ENCODE measurements around the gene SDCCAG8. TPM values are rescaled to one million over a fixed set of nuclear protein-coding genes. Genes with fewer than 3 reads are reported as not detected.
A peak's percentile ranks its signal among the peaks of the same experiment; 100 is the strongest.

The SDCCAG8 gene
- total and polyA plus RNA-seq, 4 donors: 25.4 to 96.7 (median 48.2) TPM

GRCh38 chr1:243345205-243345604 is 89.4 kb downstream of the SDCCAG8 start:
- H3K9ac ChIP-seq (ENCODE audit: insufficient read depth in 1 of 2, low read length in 2 of 2): no peak overlapping the region
- no peak for TF ChIP-seq CTCF (IDR thresholded peaks at IDR 0.05; ENCODE audit: control extremely low read depth, extremely low read depth)
- H3K9me3 ChIP-seq (ENCODE audit: control insufficient read depth in 4 of 4, insufficient read depth in 3 of 4, low read length in 3 of 4): no peaks in the 10 kb centered on the region
- ATAC-seq (ENCODE audit: insufficient read depth, low FRiP score) (no peak), DNase-seq (peak in 2 of 3 donors; percentile 24 to 26)
- WGBS, 2 donors: 75 to 88% methylated on average over 1 of the region's 1 CpG
- H3K4me1 ChIP-seq (ENCODE audit: control insufficient read depth in 5 of 5, insufficient read depth in 5 of 5, low read length in 5 of 5): no peaks in the 10 kb centered on the region
- H3K27me3 ChIP-seq (ENCODE audit: control insufficient read depth in 3 of 3, insufficient read depth in 3 of 3, low read length in 2 of 3): no peaks in the 10 kb centered on the region
- H3K36me3 ChIP-seq (ENCODE audit: control insufficient read depth in 4 of 4, insufficient read depth in 4 of 4, low read length in 4 of 4): peaks cover 0 to 7% (median 5%) of the 10 kb centered on the region in 4 donors
- H3K4me3 ChIP-seq: no peak overlapping the region
- H3K27ac ChIP-seq (ENCODE audit: low read depth in 1 of 2, low read length in 1 of 2): no peak overlapping the region

- Histone ChIP-seq H3K9me3 (ENCODE audit: control insufficient read depth in 4 of 4, insufficient read depth in 3 of 4, low read length in 3 of 4) (no peaks in the 10 kb centered on the region), H3K4me1 (ENCODE audit: control insufficient read depth in 5 of 5, insufficient read depth in 5 of 5, low read length in 5 of 5) (no peaks in the 10 kb centered on the region), H3K4me3 (no peak overlapping the region), H3K9ac (ENCODE audit: insufficient read depth in 1 of 2, low read length in 2 of 2) (no peak overlapping the region), H3K27ac (ENCODE audit: low read depth in 1 of 2, low read length in 1 of 2) (no peak overlapping the region), H3K36me3 (ENCODE audit: control insufficient read depth in 4 of 4, insufficient read depth in 4 of 4, low read length in 4 of 4) (peaks cover 0 to 7% (median 3%) of the 10 kb centered on the region in 4 donors), H3K27me3 (ENCODE audit: control insufficient read depth in 3 of 3, insufficient read depth in 3 of 3, low read length in 2 of 3) (no peaks in the 10 kb centered on the region)
- ATAC-seq (ENCODE audit: insufficient read depth, low FRiP score) (no peak), DNase-seq (no peak)
- no peak for TF ChIP-seq CTCF (IDR thresholded peaks at IDR 0.05; ENCODE audit: control extremely low read depth, extremely low read depth)
- 86 to 94% methylated on average over 3 of the region's 3 CpGs for WGBS, 2 donors
Measured at GRCh38 chr1:243346016-243346415, 90.2 kb downstream of the SDCCAG8 start.

GRCh38 chr1:243346468-243346867 is 90.6 kb downstream of the SDCCAG8 start:
- no peak for DNase-seq
- Histone ChIP-seq H3K36me3 (ENCODE audit: control insufficient read depth in 4 of 4, insufficient read depth in 4 of 4, low read length in 4 of 4) (peaks cover 0 to 9% (median 3%) of the 10 kb centered on the region in 4 donors), H3K9me3 (ENCODE audit: control insufficient read depth in 4 of 4, insufficient read depth in 3 of 4, low read length in 3 of 4) (no peaks in the 10 kb centered on the region), H3K4me1 (ENCODE audit: control insufficient read depth in 5 of 5, insufficient read depth in 5 of 5, low read length in 5 of 5) (no peaks in the 10 kb centered on the region), H3K27me3 (ENCODE audit: control insufficient read depth in 3 of 3, insufficient read depth in 3 of 3, low read length in 2 of 3) (no peaks in the 10 kb centered on the region), H3K4me3 (no peak overlapping the region), H3K27ac (ENCODE audit: low read depth in 1 of 2, low read length in 1 of 2) (no peak overlapping the region), H3K9ac (ENCODE audit: insufficient read depth in 1 of 2, low read length in 2 of 2) (no peak overlapping the region)
- WGBS, 2 donors: 92 to 99% methylated on average over 3 of the region's 3 CpGs
- ATAC-seq (ENCODE audit: insufficient read depth, low FRiP score): no peak
- TF ChIP-seq CTCF (IDR thresholded peaks at IDR 0.05; ENCODE audit: control extremely low read depth, extremely low read depth): no peak

- no peaks in the 10 kb centered on the region for H3K27me3 ChIP-seq (ENCODE audit: control insufficient read depth in 3 of 3, insufficient read depth in 3 of 3, low read length in 2 of 3)
- H3K4me3 ChIP-seq: no peak overlapping the region
- H3K36me3 ChIP-seq (ENCODE audit: control insufficient read depth in 4 of 4, insufficient read depth in 4 of 4, low read length in 4 of 4): peaks cover 0 to 8% (median 2%) of the 10 kb centered on the region in 4 donors
- TF ChIP-seq CTCF (IDR thresholded peaks at IDR 0.05; ENCODE audit: control extremely low read depth, extremely low read depth): no peak
- no peaks in the 10 kb centered on the region for H3K9me3 ChIP-seq (ENCODE audit: control insufficient read depth in 4 of 4, insufficient read depth in 3 of 4, low read length in 3 of 4)
- no peak for DNase-seq
- H3K27ac ChIP-seq (ENCODE audit: low read depth in 1 of 2, low read length in 1 of 2): no peak overlapping the region
- no peaks in the 10 kb centered on the region for H3K4me1 ChIP-seq (ENCODE audit: control insufficient read depth in 5 of 5, insufficient read depth in 5 of 5, low read length in 5 of 5)
- ATAC-seq (ENCODE audit: insufficient read depth, low FRiP score): no peak
- no peak overlapping the region for H3K9ac ChIP-seq (ENCODE audit: insufficient read depth in 1 of 2, low read length in 2 of 2)
- WGBS, 2 donors: 98 to 100% methylated on average over 11 of the region's 11 CpGs
Measured at GRCh38 chr1:243348331-243348730, 92.5 kb downstream of the SDCCAG8 start.
